Heart left ventricle (tissue), 16 donors: ENCODE results near the gene CASK. TPM values are rescaled to one million over a fixed set of nuclear protein-coding genes. Genes with fewer than 3 reads are reported as not detected.

ENCODE experiments used
- ATAC-seq, 4 donors: fragments of 200-7000 bp; cut with Tn5 transposase; one replicate each; pipeline ENCODE4 v1.9.1; 2020 to 2022; ENCODE audit warnings: moderate library complexity in 4 of 4, mild to moderate bottlenecking in 3 of 4, moderate number of reproducible peaks in 1 of 4
- DNase-seq, 5 donors: peaks; one replicate each; pipeline ENCODE4 v3.0.0-alpha.2; 2020
- H3K27ac ChIP-seq, 12 donors: fragments of 200-600 bp; sonication (generic) in 4 of 12; one replicate each; pipeline versions ENCODE4 v1.5.0 to v1.8.0; 2016 to 2022; ENCODE audit warnings: mild to moderate bottlenecking in 2 of 12
- H3K27me3 ChIP-seq, 9 donors: fragments of 200-600 bp; sonication (generic) in 2 of 9; one replicate each; pipeline versions ENCODE4 v1.5.1 to v1.8.0; 2016 to 2022; ENCODE audit warnings: mild to moderate bottlenecking in 3 of 9
- H3K36me3 ChIP-seq, 9 donors: fragments of 200-600 bp; sonication (generic) in 2 of 9; one replicate each; pipeline versions ENCODE4 v1.5.0 to v1.8.0; 2018 to 2022; ENCODE audit warnings: mild to moderate bottlenecking in 2 of 9
- H3K4me1 ChIP-seq, 12 donors: fragments of 200-600 bp; sonication (generic) in 4 of 12; one replicate each; pipeline versions ENCODE4 v1.5.0 to v1.8.0; 2016 to 2022; ENCODE audit warnings: mild to moderate bottlenecking in 3 of 12
- H3K4me3 ChIP-seq, 12 donors: fragments of 200-600 bp; sonication (generic) in 4 of 12; one replicate each; pipeline versions ENCODE4 v1.5.0 to v1.8.0; 2017 to 2022; ENCODE audit warnings: mild to moderate bottlenecking in 9 of 12, moderate library complexity in 4 of 12
- H3K9me3 ChIP-seq, 12 donors: fragments of 200-600 bp; sonication (generic) in 4 of 12; one replicate each; pipeline versions ENCODE4 v1.5.0 to v1.8.0; 2016 to 2022; ENCODE audit warnings: mild to moderate bottlenecking in 1 of 12
- CTCF ChIP-seq, 12 donors: fragments of 200-600 bp; sonication (generic) in 4 of 12; IDR thresholded peaks; one replicate each; pipeline versions ENCODE4 v1.5.0 to v1.8.0; 2018 to 2022; ENCODE audit warnings: antibody characterized with exemption in 12 of 12, mild to moderate bottlenecking in 5 of 12
- POLR2A ChIP-seq, 2 donors: fragments of 450-650 bp; IDR thresholded peaks; one replicate each; pipeline ENCODE4 v1.6.1; 2017; ENCODE audit warnings: antibody characterized with exemption in 2 of 2, mild to moderate bottlenecking in 2 of 2, moderate library complexity in 2 of 2
- WGBS, 4 donors: extraction: QIAGEN DNeasy Blood & Tissue Kit in 2 of 4; methylation state at CpG; one replicate each; pipeline versions ENCODE4 v1.1.5 to v1.1.7; 2013 to 2018; 5-methylcytosine and 5-hydroxymethylcytosine counted together
- intact Hi-C, 10 donors: fragments of 100-400 bp; cut with DNase I; formaldehyde crosslinking; loops; one replicate each; pipeline versions ENCODE4 v1.11.1 to v1.14.2; 2022
- polyA plus RNA-seq, 2 donors: library from polyadenylated mRNA; stranded (reverse); fragments of 200-250 nt; gene quantifications; one replicate each; pipeline ENCODE4 v1.2.3, GENCODE V29; 2013
- total RNA-seq, 9 donors: library from RNA; depleted of rRNA in 2 of 9; stranded (reverse); fragments of >200 nt in 2 of 9; fragmentation: NEBNext Ultra II Directional in 3 of 9; extraction: Animal tissue kit (Norgen Biotek cat#: 25700) in 3 of 9; gene quantifications; one replicate each; pipeline versions ENCODE4 v1.1.0 to v1.2.4, GENCODE V29; 2016 to 2023
- donor health status: ischemic (EF 13 %, LVEDD 7.1; RV severe dilation, severe dysfunction).
- donor health status: healthy with polysubstance abuse.
- donor health status: DM: no; HTN: yes; CAD: no.
- donor health status: DM: no; HTN: no; CAD: no.
- donor health status: ischemic (EF 25% LVEDD 6.9; RV normal size, moderate dysfunction).
- donor health status: ischemic (EF 25% LVEDD 5.7; RV mildly dilated, moderate dysfunction).
- donor health status: healthy.
- donor health status: DM: yes; HTN: yes; CAD: no.
- donor health status: ischemic (EF 35%, LVEDD 5.7; RV mildly dilated, moderate dysfunction).
- donor health status: nonischemic (EF 11% LVEDD 7.7; RV severe dilation, severe dysfunction).
- donor health status: DM: yes; HTN: yes; CAD: no.
- donor health status: PGD.
- donor health status: ischemic (EF 29% LVEDD 5.4; RV normal size, mild dysfunction).
- donor health status: nonischemic (EF 23%, LVEDD 6.1; RV moderate dilation, normal function).

CASK gene
- total and polyA plus RNA-seq, 11 donors = 2.9 to 25.6 (median 13.6) TPM

GRCh38 chrX:41526271-41526670 is 397.1 kb downstream of the CASK start:
- peak; percentile 53 to 70 (median 68) for ATAC-seq

GRCh38 chrX:41522671-41523070 is 400.7 kb downstream of the CASK start:
- peaks cover 0 to 5% (median 0%) of the 10 kb centered on the region in 12 donors for H3K4me1 ChIP-seq
- no peaks in the 10 kb centered on the region for H3K9me3 ChIP-seq
- ATAC-seq = no peak
- no peak overlapping the region for H3K4me3 ChIP-seq
- peaks cover 0 to 10% (median 0%) of the 10 kb centered on the region in 9 donors for H3K27me3 ChIP-seq
- 59 to 67% (median 64%) methylated on average over 4 of the region's 4 CpGs for WGBS, 4 donors
- H3K27ac ChIP-seq = no peak overlapping the region
- intact Hi-C loops = loop anchor here in 1 of 10 donors (10.0 kb wide), 1 partner anchor 78 kb away; the partner anchor contains the start of gene NYX
- TF ChIP-seq CTCF (IDR thresholded peaks at IDR 0.05) (no peak), POLR2A (IDR thresholded peaks at IDR 0.05) (no peak)
- peaks cover 0 to 18% (median 5%) of the 10 kb centered on the region in 9 donors for H3K36me3 ChIP-seq
- DNase-seq = no peak

More at GRCh38 chrX:41526271-41526670, 397.1 kb downstream of the CASK start:
- Histone ChIP-seq H3K9me3 (no peaks in the 10 kb centered on the region), H3K4me1 (peaks cover 0 to 5% (median 0%) of the 10 kb centered on the region in 12 donors), H3K36me3 (peaks cover 0 to 41% (median 5%) of the 10 kb centered on the region in 9 donors), H3K27ac (no peak overlapping the region), H3K27me3 (peaks cover 0 to 10% (median 0%) of the 10 kb centered on the region in 9 donors), H3K4me3 (no peak overlapping the region)
- WGBS, 4 donors = 54 to 68% (median 58%) methylated on average over 2 of the region's 2 CpGs
- intact Hi-C loops = loop anchor here in 1 of 10 donors (10.0 kb wide), 1 partner anchor 81 kb away; the partner anchor contains the start of gene NYX
- DNase-seq = no peak
- no peak for TF ChIP-seq CTCF (IDR thresholded peaks at IDR 0.05)

- intact Hi-C loops = loop anchor here in 1 of 10 donors (10.0 kb wide), 1 partner anchor 77 kb away; the partner anchor contains the start of gene NYX
- H3K4me1 ChIP-seq = peaks cover 0 to 5% (median 0%) of the 10 kb centered on the region in 12 donors
- WGBS, 4 donors = 56 to 71% (median 61%) methylated on average over 2 of the region's 2 CpGs
- peaks cover 0 to 18% (median 5%) of the 10 kb centered on the region in 9 donors for H3K36me3 ChIP-seq
- TF ChIP-seq POLR2A (IDR thresholded peaks at IDR 0.05) (no peak), CTCF (IDR thresholded peaks at IDR 0.05) (no peak)
- peaks cover 0 to 10% (median 0%) of the 10 kb centered on the region in 9 donors for H3K27me3 ChIP-seq
- DNase-seq (no peak), ATAC-seq (no peak)
- H3K27ac ChIP-seq = no peak overlapping the region
- H3K4me3 ChIP-seq = no peak overlapping the region
- H3K9me3 ChIP-seq = no peaks in the 10 kb centered on the region
These were observed 401.3 kb downstream of the CASK start for GRCh38 chrX:41522081-41522480.

- peaks cover 0 to 18% (median 5%) of the 10 kb centered on the region in 9 donors for H3K36me3 ChIP-seq
- H3K4me3 ChIP-seq = no peak overlapping the region
- peaks cover 0 to 1% (median 0%) of the 10 kb centered on the region in 12 donors for H3K4me1 ChIP-seq
- H3K27ac ChIP-seq = no peak overlapping the region
- no peak for TF ChIP-seq POLR2A (IDR thresholded peaks at IDR 0.05)
- TF ChIP-seq CTCF (IDR thresholded peaks at IDR 0.05) = no peak
- H3K9me3 ChIP-seq = no peaks in the 10 kb centered on the region
- H3K27me3 ChIP-seq = peaks cover 0 to 4% (median 0%) of the 10 kb centered on the region in 9 donors
- ATAC-seq (no peak), DNase-seq (no peak)
- intact Hi-C loops = no loop called here
- WGBS, 4 donors = 86 to 90% (median 87%) methylated on average over 5 of the region's 5 CpGs
These were observed 403.9 kb downstream of the CASK start for GRCh38 chrX:41519468-41519867.
